Measurements from ENCODE around the gene EFCAB10. TPM values are rescaled to one million over a fixed set of nuclear protein-coding genes. Genes with fewer than 3 reads are reported as not detected.

The EFCAB10 gene
- 2.1 and 2.5 TPM in 2 replicates for total RNA-seq

GRCh38 chr7:105581066-105581811 lies at the start of gene EFCAB10:
EFCAB10 (minus strand) TSS chr7:105581493; CDS start chr7:105581463, 30 bp downstream.
- TF ChIP-seq CTCF (IDR thresholded peaks at IDR 0.05; ENCODE audit: insufficient read depth, low read length, poor library complexity, severe bottlenecking) = peak; percentile 27
- H3K36me3 ChIP-seq (ENCODE audit: control insufficient read depth, insufficient read depth, low read length) = no peaks in the 10 kb centered on the region
- peak within 1 kb of the TSS; percentile 38 for H3K4me3 ChIP-seq (ENCODE audit: low read depth, low read length)
- no peaks in the 10 kb centered on the region for H3K27me3 ChIP-seq (ENCODE audit: control insufficient read depth, insufficient read depth, low read length)
- DNase-seq (ENCODE audit: low read depth) = peak; percentile 61

GRCh38 chr7:105625986-105626385 lies 44.7 kb upstream of the EFCAB10 start:
- Histone ChIP-seq H3K4me3 (ENCODE audit: low read depth, low read length) (no peak overlapping the region), H3K36me3 (ENCODE audit: control insufficient read depth, insufficient read depth, low read length) (no peaks in the 10 kb centered on the region), H3K27me3 (ENCODE audit: control insufficient read depth, insufficient read depth, low read length) (no peaks in the 10 kb centered on the region)
- no peak for DNase-seq (ENCODE audit: low read depth)
- no peak for TF ChIP-seq CTCF (IDR thresholded peaks at IDR 0.05; ENCODE audit: insufficient read depth, low read length, poor library complexity, severe bottlenecking)

DNA sequence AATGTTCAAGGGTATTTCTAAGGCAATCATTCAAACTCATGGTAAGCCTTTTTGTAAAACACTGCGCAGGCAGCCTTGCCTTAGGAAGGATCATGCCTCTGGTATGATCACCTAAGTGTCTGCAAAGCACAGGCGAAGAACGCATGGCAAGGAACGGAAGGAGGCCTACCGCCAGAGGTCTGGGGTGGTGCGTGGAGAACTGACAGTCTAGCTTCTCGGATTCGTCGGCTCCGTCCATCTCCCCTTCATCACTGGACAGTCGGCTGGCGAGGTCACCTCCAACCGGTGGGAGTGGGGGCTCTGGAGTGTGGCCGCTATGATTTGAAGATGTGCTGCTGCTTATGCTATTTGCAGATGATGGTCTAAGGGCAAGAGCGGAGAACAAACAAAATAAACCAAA lies 42.6 kb upstream of the EFCAB10 start:
- TF ChIP-seq CTCF (IDR thresholded peaks at IDR 0.05; ENCODE audit: insufficient read depth, low read length, poor library complexity, severe bottlenecking) = no peak

GRCh38 chr7:105623378-105623777 lies 42.1 kb upstream of the EFCAB10 start:
- Histone ChIP-seq H3K27me3 (ENCODE audit: control insufficient read depth, insufficient read depth, low read length) (no peaks in the 10 kb centered on the region), H3K4me3 (ENCODE audit: low read depth, low read length) (no peak overlapping the region), H3K36me3 (ENCODE audit: control insufficient read depth, insufficient read depth, low read length) (no peaks in the 10 kb centered on the region)
- no peak for TF ChIP-seq CTCF (IDR thresholded peaks at IDR 0.05; ENCODE audit: insufficient read depth, low read length, poor library complexity, severe bottlenecking)
- DNase-seq (ENCODE audit: low read depth) = no peak

More for the DNA sequence above, 42.6 kb upstream of the EFCAB10 start:
- Histone ChIP-seq H3K36me3 (ENCODE audit: control insufficient read depth, insufficient read depth, low read length) (no peaks in the 10 kb centered on the region), H3K27me3 (ENCODE audit: control insufficient read depth, insufficient read depth, low read length) (no peaks in the 10 kb centered on the region), H3K4me3 (ENCODE audit: low read depth, low read length) (no peak overlapping the region)
- no peak for DNase-seq (ENCODE audit: low read depth)

DNA sequence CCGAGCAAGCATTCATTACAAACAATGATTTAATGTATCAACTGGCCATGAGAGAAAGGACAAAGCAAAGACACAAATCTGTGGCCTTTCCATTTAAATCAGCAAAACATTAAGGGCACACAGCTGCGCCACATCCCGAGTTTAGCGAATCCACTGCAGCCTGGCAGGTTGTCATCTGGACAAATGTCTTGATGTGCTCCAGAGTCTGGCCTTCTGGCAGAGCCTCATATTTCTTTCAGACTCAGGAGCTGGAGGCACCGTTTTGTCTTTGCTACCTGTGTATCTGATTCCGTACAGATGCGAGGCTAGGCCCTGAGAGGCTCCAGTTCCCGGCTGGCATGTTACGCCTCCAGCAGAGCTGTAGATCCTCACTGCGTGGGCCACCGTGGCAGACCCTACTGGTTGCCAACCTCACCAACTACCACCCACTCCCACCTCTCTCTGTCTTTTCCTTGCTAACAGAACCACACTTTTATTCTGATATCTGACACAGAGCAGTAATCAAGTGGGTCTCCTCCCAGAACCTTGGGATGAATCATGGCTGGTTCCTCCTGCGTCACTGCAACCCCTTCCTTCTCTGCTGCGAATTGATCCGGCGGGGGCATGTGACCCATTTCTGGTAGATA lies 40.9 kb upstream of the EFCAB10 start:
- no peak for DNase-seq (ENCODE audit: low read depth)
- H3K4me3 ChIP-seq (ENCODE audit: low read depth, low read length) = no peak overlapping the region
- TF ChIP-seq CTCF (IDR thresholded peaks at IDR 0.05; ENCODE audit: insufficient read depth, low read length, poor library complexity, severe bottlenecking) = no peak
- no peaks in the 10 kb centered on the region for H3K36me3 ChIP-seq (ENCODE audit: control insufficient read depth, insufficient read depth, low read length)
- H3K27me3 ChIP-seq (ENCODE audit: control insufficient read depth, insufficient read depth, low read length) = no peaks in the 10 kb centered on the region

Measured in kidney epithelial cell (primary cell).